H1 (cell line): ENCODE results near the gene MDC1. TPM values are rescaled to one million over a fixed set of nuclear protein-coding genes. Genes with fewer than 3 reads are reported as not detected.
A peak's percentile ranks its signal among the peaks of the same experiment; 100 is the strongest.

Experiments used
- CTCF ChIA-PET: fragments of 300-600 bp; sonication (Branson Sonifier 250); formaldehyde crosslinking; loops from one replicate; lab custom pipeline; 2021; ENCODE audit not compliant: partially characterized antibody; lab: Charles Lee
- POLR2A ChIA-PET: fragments of 300-600 bp; sonication (Branson Sonifier 250); formaldehyde crosslinking; loops from one replicate; lab custom pipeline; 2021; ENCODE audit warnings: inconsistent platforms; ENCODE audit not compliant: partially characterized antibody; lab: Charles Lee
- DNase-seq, 2 experiments: peaks; one replicate each; pipeline versions ENCODE4 v3.0.0 to v3.0.0-alpha.2; 2010 to 2022; ENCODE audit warnings: low spot score in 2 of 2, low read depth in 1 of 2, mixed read lengths in 1 of 2
- FAIRE-seq: peaks from 2 replicates; lab custom pipeline; 2011; peaks lifted over from hg19 to GRCh38; lab: Jason Lieb, UNC
- H2AFZ ChIP-seq: 2 replicates; pipeline ENCODE4 v1.8.1; 2012; ENCODE audit warnings: low read length, inconsistent platforms
- H2AK5ac ChIP-seq: 2 replicates; pipeline ENCODE4 v1.6.1; 2013; ENCODE audit warnings: low read depth, low read length
- H2BK120ac ChIP-seq: replicated peaks from 2 replicates; pipeline ENCODE3; 2013; ENCODE audit warnings: low read depth, low read length, inconsistent platforms
- H2BK12ac ChIP-seq: 2 replicates; pipeline ENCODE4 v1.6.1; 2013; ENCODE audit warnings: low read depth, low read length
- H2BK15ac ChIP-seq: 2 replicates; pipeline ENCODE4 v1.6.1; 2013; ENCODE audit warnings: low read length
- H2BK20ac ChIP-seq: 2 replicates; pipeline ENCODE4 v1.6.1; 2013; ENCODE audit warnings: low read length
- H2BK5ac ChIP-seq: 2 replicates; pipeline ENCODE4 v1.6.1; 2013; ENCODE audit warnings: low read depth, low read length
- H3K14ac ChIP-seq: 2 replicates; pipeline ENCODE4 v1.6.1; 2013; ENCODE audit warnings: inconsistent platforms; ENCODE audit not compliant: insufficient read length
- H3K18ac ChIP-seq: 2 replicates; pipeline ENCODE4 v1.6.1; 2013; ENCODE audit warnings: low read length; ENCODE audit errors: extremely low read depth
- H3K23ac ChIP-seq: 2 replicates; pipeline ENCODE4 v1.6.1; 2013; ENCODE audit warnings: inconsistent platforms; ENCODE audit not compliant: insufficient read length
- H3K23me2 ChIP-seq: 2 replicates; pipeline ENCODE4 v1.6.1; 2013; ENCODE audit warnings: low read depth, low read length
- H3K27ac ChIP-seq: 2 replicates; pipeline ENCODE4 v1.6.1; 2011; ENCODE audit warnings: low read depth, low read length, inconsistent platforms
- H3K27me3 ChIP-seq, 4 experiments: replicated peaks in 1 of 4; 1 replicate in 1 of 4; 2 replicates in 3 of 4; pipeline versions ENCODE4 v1.6.1 to v1.8.1; 2011 to 2013; ENCODE audit warnings: low read length in 3 of 4, mild to moderate bottlenecking in 3 of 4, inconsistent platforms in 2 of 4, mixed read lengths in 2 of 4, moderate library complexity in 1 of 4; ENCODE audit not compliant: control insufficient read depth in 3 of 4, insufficient read depth in 3 of 4; ENCODE audit errors: extremely low read depth in 1 of 4
- H3K36me3 ChIP-seq, 4 experiments: 2 replicates each; pipeline versions ENCODE4 v1.6.1 to v1.8.1; 2011 to 2013; ENCODE audit warnings: mild to moderate bottlenecking in 4 of 4, low read length in 3 of 4, moderate library complexity in 2 of 4, control low read depth in 1 of 4, inconsistent platforms in 1 of 4; ENCODE audit not compliant: insufficient read depth in 4 of 4, control insufficient read depth in 2 of 4
- H3K4ac ChIP-seq: replicated peaks from 2 replicates; pipeline ENCODE3; 2013; ENCODE audit warnings: low read length, low read depth, mixed read lengths, inconsistent platforms; ENCODE audit not compliant: insufficient read length
- H3K4me1 ChIP-seq, 4 experiments: replicated peaks in 1 of 4; 1 replicate in 1 of 4; 2 replicates in 3 of 4; pipeline versions ENCODE4 v1.6.1 to v1.8.1; 2011 to 2013; ENCODE audit warnings: low read length in 3 of 4, inconsistent platforms in 2 of 4, mixed read lengths in 1 of 4; ENCODE audit not compliant: insufficient read depth in 4 of 4, control insufficient read depth in 3 of 4
- H3K4me2 ChIP-seq, 2 experiments: 2 replicates each; pipeline versions ENCODE4 v1.6.1 to v1.8.1; 2011 to 2013; ENCODE audit warnings: low read depth in 2 of 2, low read length in 2 of 2, control low read depth in 1 of 2, inconsistent platforms in 1 of 2, mild to moderate bottlenecking in 1 of 2; ENCODE audit not compliant: insufficient read depth in 1 of 2
- H3K4me3 ChIP-seq, 4 experiments: fragments of 200-600, 300-600 bp in 1 of 4; sonication (generic), shearing (Covaris generic), sonication (Bioruptor Twin) in 1 of 4; 2 replicates each; pipeline versions ENCODE4 v1.5.1 to v1.8.1; 2011 to 2016; ENCODE audit warnings: low read length in 4 of 4, low read depth in 3 of 4, control low read depth in 2 of 4, inconsistent platforms in 2 of 4, mild to moderate bottlenecking in 2 of 4, mixed read lengths in 1 of 4, moderate library complexity in 1 of 4; ENCODE audit not compliant: insufficient read depth in 2 of 4; ENCODE audit errors: extremely low read depth in 1 of 4
- H3K56ac ChIP-seq: replicated peaks from 2 replicates; pipeline ENCODE3; 2013; ENCODE audit warnings: low read depth, mild to moderate bottlenecking, mixed read lengths, low read length, inconsistent platforms; ENCODE audit not compliant: insufficient read length
- H3K79me1 ChIP-seq: 2 replicates; pipeline ENCODE4 v1.6.1; 2013; ENCODE audit warnings: low read depth, low read length, control low read depth
- H3K79me2 ChIP-seq, 2 experiments: 2 replicates each; pipeline versions ENCODE4 v1.6.1 to v1.8.1; 2012 to 2013; ENCODE audit warnings: low read length in 2 of 2, mild to moderate bottlenecking in 2 of 2, inconsistent platforms in 1 of 2; ENCODE audit not compliant: insufficient read depth in 2 of 2, control insufficient read depth in 1 of 2
- H3K9ac ChIP-seq, 4 experiments: replicated peaks in 1 of 4; 1 replicate in 1 of 4; 2 replicates in 3 of 4; pipeline versions ENCODE4 v1.6.1 to v1.8.1; 2011 to 2013; ENCODE audit warnings: low read depth in 3 of 4, low read length in 3 of 4, control low read depth in 2 of 4, mild to moderate bottlenecking in 2 of 4, moderate library complexity in 2 of 4, inconsistent platforms in 1 of 4; ENCODE audit errors: extremely low read depth in 1 of 4
- H3K9me3 ChIP-seq, 2 experiments: 2 replicates each; pipeline versions ENCODE4 v1.6.1 to v1.8.1; 2012 to 2013; ENCODE audit warnings: mild to moderate bottlenecking in 2 of 2, moderate library complexity in 2 of 2, control low read depth in 1 of 2, inconsistent platforms in 1 of 2, low read depth in 1 of 2, low read length in 1 of 2, mixed read lengths in 1 of 2; ENCODE audit not compliant: insufficient read depth in 2 of 2
- H4K20me1 ChIP-seq, 2 experiments: replicated peaks in 1 of 2; 2 replicates each; pipeline versions ENCODE3 to v1.8.1; 2011 to 2013; ENCODE audit warnings: inconsistent platforms in 2 of 2, low read length in 2 of 2, mild to moderate bottlenecking in 1 of 2; ENCODE audit not compliant: insufficient read depth in 2 of 2, control insufficient read depth in 1 of 2
- H4K5ac ChIP-seq: 2 replicates; pipeline ENCODE4 v1.6.1; 2013; ENCODE audit warnings: low read length, low read depth, mixed read lengths, inconsistent platforms; ENCODE audit not compliant: insufficient read length
- H4K8ac ChIP-seq: 2 replicates; pipeline ENCODE4 v1.8.0; 2013; ENCODE audit warnings: mild to moderate bottlenecking, moderate library complexity, low read length, inconsistent platforms; ENCODE audit not compliant: insufficient read depth; ENCODE audit errors: extremely low read depth
- H4K91ac ChIP-seq: replicated peaks from 2 replicates; pipeline ENCODE3; 2013; ENCODE audit warnings: low read length, mixed read lengths, inconsistent platforms; ENCODE audit not compliant: insufficient read length
- CBX5 ChIP-seq: fragments of 300-800, 300-1000 bp; sonication (generic); IDR thresholded peaks from 2 replicates; pipeline ENCODE4 v1.7.1; 2016; ENCODE audit warnings: antibody characterized with exemption, low read length, low read depth
- EGR1 ChIP-seq: IDR thresholded peaks from 2 replicates; pipeline ENCODE4 v1.6.1; 2011; ENCODE audit warnings: low read depth, low read length, borderline replicate concordance
- GTF2F1 ChIP-seq: IDR thresholded peaks from 2 replicates; pipeline ENCODE4 v1.6.1; 2012; ENCODE audit warnings: low read depth, low read length, improper control_type of control experiment, borderline replicate concordance
- HDAC2 ChIP-seq, 2 experiments: fragments of 300-600 bp in 1 of 2; sonication (generic) in 1 of 2; IDR thresholded peaks; 2 replicates each; pipeline ENCODE4 v1.6.1; 2011 to 2012; ENCODE audit warnings: low read depth in 2 of 2, low read length in 2 of 2, mild to moderate bottlenecking in 2 of 2, moderate library complexity in 2 of 2, borderline replicate concordance in 1 of 2, inconsistent platforms in 1 of 2
- KDM1A ChIP-seq: fragments of 200-600, 300-600 bp; sonication (generic); IDR thresholded peaks from 2 replicates; pipeline ENCODE4 v1.7.1; 2016; ENCODE audit warnings: mild to moderate bottlenecking, low read length, borderline replicate concordance
- KDM5A ChIP-seq: fragments of 200-600 bp; IDR thresholded peaks from 2 replicates; pipeline ENCODE4 v1.7.1; 2012; ENCODE audit warnings: mild to moderate bottlenecking, low read length, inconsistent platforms, mixed read lengths
- NRF1 ChIP-seq: IDR thresholded peaks from 2 replicates; pipeline ENCODE4 v1.6.1; 2011; ENCODE audit warnings: mild to moderate bottlenecking, low read depth, low read length, improper control_type of control experiment
- SAP30 ChIP-seq: fragments of 300-600 bp; sonication (generic); IDR thresholded peaks from 2 replicates; pipeline ENCODE4 v1.7.1; 2012; ENCODE audit warnings: low read length, moderate library complexity, mild to moderate bottlenecking, inconsistent platforms; ENCODE audit not compliant: insufficient read depth, insufficient replicate concordance
- SIN3A ChIP-seq, 2 experiments: IDR thresholded peaks in 1 of 2; conservative IDR thresholded peaks in 1 of 2; 2 replicates each; pipeline ENCODE4 v1.6.1; 2011 to 2012; ENCODE audit warnings: low read length in 2 of 2, improper control_type of control experiment in 1 of 2, low read depth in 1 of 2, mild to moderate bottlenecking in 1 of 2
- SP2 ChIP-seq: IDR thresholded peaks from 2 replicates; pipeline ENCODE4 v1.6.1; 2012; ENCODE audit warnings: mild to moderate bottlenecking, low read length, inconsistent platforms
- WGBS, 2 experiments: shearing (Covaris generic) in 1 of 2; methylation state at CpG; one replicate each; pipeline versions ENCODE4 v1.1.6 to v1.1.7; 2013 to 2015; ENCODE audit warnings: low lambda C conversion rate in 2 of 2, mixed read lengths in 2 of 2, inconsistent platforms in 1 of 2, low coverage in 1 of 2, missing lambda C conversion rate in 1 of 2; ENCODE audit not compliant: insufficient replicate concordance in 2 of 2, insufficient coverage in 1 of 2, insufficient read length in 1 of 2; ENCODE audit errors: extremely low coverage in 1 of 2, missing lambda C conversion rate in 1 of 2; 5-methylcytosine and 5-hydroxymethylcytosine counted together
- polyA plus RNA-seq, 7 experiments: library from polyadenylated mRNA; depleted of rRNA in 3 of 7; stranded (reverse) in 5 of 7; unstranded in 2 of 7; fragments of >200 nt in 5 of 7; fragments of 200-250 nt in 2 of 7; gene quantifications; 1 replicate in 5 of 7; 2 replicates in 1 of 7; 4 replicates in 1 of 7; pipeline versions ENCODE4 v1.2.1 to v1.2.3, GENCODE V29; 2011 to 2013; ENCODE audit warnings: missing spikeins in 2 of 7, mixed read lengths in 2 of 7
- total RNA-seq: library from RNA; stranded (reverse); fragmentation: NEBNext Ultra II Directional; extraction: Animal tissue kit (Norgen Biotek cat#: 25700); gene quantifications from 2 replicates; pipeline ENCODE4 v1.2.1, GENCODE V29; 2021

Gene MDC1
- total and polyA plus RNA-seq, 2 of the 8 experiments (the other 6 are each of a cell fraction or from before 2014, with no cell fraction given): 29.9 to 81.1 TPM

DNA sequence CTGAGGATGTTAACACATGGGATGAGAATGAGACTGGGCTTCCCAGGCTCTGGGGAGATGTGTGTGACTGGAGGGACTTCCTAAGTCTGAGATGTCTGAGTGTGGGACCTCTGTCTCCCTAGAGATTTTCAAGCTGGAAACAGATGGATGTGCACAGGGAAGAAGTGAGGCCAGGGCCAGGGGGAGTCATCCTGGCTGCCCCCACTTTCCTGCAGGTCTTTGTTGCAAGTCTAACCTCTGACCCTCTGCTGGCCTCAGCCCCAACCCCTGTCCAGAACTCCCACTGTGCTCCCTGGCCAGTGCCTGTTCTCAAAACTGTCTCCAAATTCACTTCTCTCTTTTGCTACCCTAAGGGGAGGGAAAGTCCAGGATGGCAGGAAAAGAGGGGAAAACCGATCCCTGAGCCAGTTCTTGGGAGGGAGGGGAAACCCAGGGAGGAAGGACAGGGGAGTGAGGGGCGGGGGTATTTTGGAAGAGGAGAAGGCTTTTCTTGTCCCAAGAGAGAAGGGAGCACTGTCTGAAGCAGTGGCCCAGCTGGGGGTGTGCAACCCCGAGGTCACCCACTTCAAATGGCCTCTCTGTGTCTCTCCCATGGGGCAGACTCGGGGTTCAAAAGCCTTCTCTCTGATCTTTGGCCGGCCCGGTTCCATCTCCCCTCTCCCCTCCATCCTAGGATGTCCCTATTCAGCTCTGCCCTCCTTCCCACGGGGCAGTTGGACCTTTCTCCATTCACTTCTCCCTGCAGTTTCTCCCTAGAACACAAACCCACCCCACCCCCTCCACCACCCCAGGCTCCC, 33.7 kb downstream of the MDC1 start:
- Histone ChIP-seq H3K9me3 (no peaks in the 10 kb centered on the region), H3K27ac (no peak overlapping the region), H3K36me3 (no peaks in the 10 kb centered on the region; a peak in 1 of 8 replicates), H3K18ac (no peak overlapping the region; the same call in 1 of the 2 replicates), H3K4ac (no peak overlapping the region), H2AFZ (no peak overlapping the region), H4K8ac (no peak overlapping the region), H3K56ac (no peak overlapping the region), H2BK20ac (0 out of 2 replicates have a peak overlapping the region, but pooled peaks have one; percentile 61), H3K9ac (no peak overlapping the region; a peak in 1 of 7 replicates), H4K91ac (peak overlapping the region; percentile 76), H2AK5ac (0 out of 2 replicates have a peak overlapping the region, but pooled peaks have one; percentile 42), H3K79me2 (peaks cover 0 to 18% of the 10 kb centered on the region in 2 experiments; a peak in 3 of 4 replicates), H3K4me3 (peak overlapping the region in 1 of 4 experiments; percentile 44; a peak in 3 of 8 replicates), H2BK5ac (peak overlapping the region; percentile 63; the same call in 1 of the 2 replicates), H3K23ac (no peak overlapping the region), H2BK120ac (no peak overlapping the region), H2BK15ac (no peak overlapping the region), H3K23me2 (peaks cover 13% of the 10 kb centered on the region), H3K4me1 (peaks cover 7 to 37% (median 24%) of the 10 kb centered on the region in 4 experiments), H3K4me2 (peak overlapping the region; percentile 53 to 96), H2BK12ac (no peak overlapping the region), H3K79me1 (peaks cover 4% of the 10 kb centered on the region; the same call in 1 of the 2 replicates), H3K27me3 (no peaks in the 10 kb centered on the region), H4K5ac (no peak overlapping the region), H4K20me1 (peaks cover 3 to 8% of the 10 kb centered on the region in 2 experiments), H3K14ac (no peak overlapping the region)
- 76% methylated on average over 2 of the region's 7 CpGs; no CpG with 5 or more reads in 1 of the 2 experiments for WGBS, 2 experiments
- ChIA-PET CTCF (interaction anchor here (1.2 to 11.0 kb wide), 5 partner anchors 11 to 142 kb away, joined by 3 to 147 read pairs (median 5); partner anchors contain the start of gene DHX16), POLR2A (interaction anchor here (0.5 to 18.7 kb wide), 8 partner anchors 13 to 376 kb away, joined by 3 to 388 read pairs (median 4); partner anchors contain the start of genes MDC1 and TUBB)
- FAIRE-seq (no peak), DNase-seq (no peak)
- TF ChIP-seq SIN3A (conservative IDR thresholded peaks at IDR 0.05 in 1 of 2, IDR thresholded peaks at IDR 0.05 in 1 of 2; ENCODE audit: low read depth in 1 of 2, low read length in 2 of 2) (no peak), KDM5A (no peak), SAP30 (no peak), CBX5 (no peak), GTF2F1 (no peak), NRF1 (no peak), HDAC2 (IDR thresholded peaks at IDR 0.05; ENCODE audit: borderline replicate concordance in 1 of 2, low read depth in 2 of 2, low read length in 2 of 2) (no peak), SP2 (no peak), EGR1 (no peak), KDM1A (no peak)
